Epithelial cell of proximal tubule (primary cell): ENCODE data around the gene AFF1. TPM values are rescaled to one million over a fixed set of nuclear protein-coding genes. Genes with fewer than 3 reads are reported as not detected.
A peak's percentile ranks its signal among the peaks of the same experiment; 100 is the strongest.

Experiments used
- DNase-seq: peaks from one replicate; pipeline ENCODE4 v3.0.0-alpha.2; 2011; ENCODE audit warnings: low read depth
- H3K4me3 ChIP-seq: 2 replicates; pipeline ENCODE4 v1.5.1; 2011; ENCODE audit warnings: low read depth, mild to moderate bottlenecking, low read length
- total RNA-seq: library from RNA; depleted of rRNA; stranded (reverse); fragments of >200 nt; gene quantifications from 2 replicates; pipeline ENCODE4 v1.2.3, GENCODE V29; 2015
- TF ChIP-seq, protein P1 (sequence below): conservative IDR thresholded peaks from 2 replicates; pipeline ENCODE4 v1.5.1; 2012; ENCODE audit warnings: low read depth, mild to moderate bottlenecking, low read length

AFF1 gene
- total RNA-seq, 1 donor from 2014 or later = 12.5 TPM

GRCh38 chr4:86910369-86910768, 24.4 kb upstream of the AFF1 start:
- TF ChIP-seq, protein P1, sequence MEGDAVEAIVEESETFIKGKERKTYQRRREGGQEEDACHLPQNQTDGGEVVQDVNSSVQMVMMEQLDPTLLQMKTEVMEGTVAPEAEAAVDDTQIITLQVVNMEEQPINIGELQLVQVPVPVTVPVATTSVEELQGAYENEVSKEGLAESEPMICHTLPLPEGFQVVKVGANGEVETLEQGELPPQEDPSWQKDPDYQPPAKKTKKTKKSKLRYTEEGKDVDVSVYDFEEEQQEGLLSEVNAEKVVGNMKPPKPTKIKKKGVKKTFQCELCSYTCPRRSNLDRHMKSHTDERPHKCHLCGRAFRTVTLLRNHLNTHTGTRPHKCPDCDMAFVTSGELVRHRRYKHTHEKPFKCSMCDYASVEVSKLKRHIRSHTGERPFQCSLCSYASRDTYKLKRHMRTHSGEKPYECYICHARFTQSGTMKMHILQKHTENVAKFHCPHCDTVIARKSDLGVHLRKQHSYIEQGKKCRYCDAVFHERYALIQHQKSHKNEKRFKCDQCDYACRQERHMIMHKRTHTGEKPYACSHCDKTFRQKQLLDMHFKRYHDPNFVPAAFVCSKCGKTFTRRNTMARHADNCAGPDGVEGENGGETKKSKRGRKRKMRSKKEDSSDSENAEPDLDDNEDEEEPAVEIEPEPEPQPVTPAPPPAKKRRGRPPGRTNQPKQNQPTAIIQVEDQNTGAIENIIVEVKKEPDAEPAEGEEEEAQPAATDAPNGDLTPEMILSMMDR = peak; percentile 8
- H3K4me3 ChIP-seq = no peak overlapping the region
- no peak for DNase-seq

GRCh38 chr4:86910820-86911684, 23.8 kb upstream of the AFF1 start:
- DNase-seq = no peak
- TF ChIP-seq, protein P1 = no peak
- H3K4me3 ChIP-seq = no peak overlapping the region

GRCh38 chr4:86916392-86916791, 18.4 kb upstream of the AFF1 start:
- DNase-seq = no peak
- TF ChIP-seq, protein P1 = no peak

DNA sequence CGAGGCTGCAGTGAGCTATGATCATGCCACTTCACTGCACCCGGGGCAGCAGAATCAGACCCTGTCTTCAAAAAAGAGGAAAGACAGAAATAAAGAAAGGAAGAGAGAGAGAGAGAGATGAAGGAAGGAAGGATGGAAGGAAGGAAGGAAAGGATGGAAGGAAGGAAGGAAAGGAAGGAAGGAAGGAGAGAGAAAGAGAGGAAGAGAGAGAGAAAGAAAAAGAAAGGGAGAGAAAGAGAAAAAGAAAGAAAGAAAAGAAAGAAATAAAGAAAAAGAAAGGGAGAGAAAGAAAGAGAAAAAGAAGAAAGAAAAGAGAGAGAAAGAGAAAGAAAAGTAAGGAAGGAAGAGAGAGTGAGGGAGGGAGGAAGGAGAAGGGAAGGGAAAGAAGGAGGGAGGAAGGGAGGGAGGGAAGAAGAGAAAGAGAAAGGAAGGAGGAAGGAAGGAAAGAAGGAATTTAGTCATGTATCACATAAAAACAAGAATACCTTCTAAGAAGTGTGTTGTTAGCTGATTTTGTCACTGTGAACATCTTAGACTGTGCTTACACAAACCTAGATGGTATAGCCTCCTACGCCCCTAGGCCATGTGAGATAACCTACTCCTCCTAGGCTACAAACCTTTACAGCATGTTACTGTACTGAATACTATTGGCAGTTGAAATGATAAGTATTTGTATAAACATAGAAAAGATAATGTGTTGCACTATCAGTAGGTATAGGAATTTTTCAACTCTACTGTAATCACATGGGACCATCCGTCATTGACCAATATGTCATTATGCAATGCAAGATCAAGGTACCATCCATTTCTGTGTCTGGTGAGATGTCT, 17.4 kb upstream of the AFF1 start:
- no peak overlapping the region for H3K4me3 ChIP-seq
- no peak for DNase-seq
- TF ChIP-seq, protein P1 = no peak

More at GRCh38 chr4:86916392-86916791, 18.4 kb upstream of the AFF1 start:
- H3K4me3 ChIP-seq = no peak overlapping the region

GRCh38 chr4:86918539-86919072, 16.2 kb upstream of the AFF1 start:
- TF ChIP-seq, protein P1 = no peak
- no peak for DNase-seq
- no peak overlapping the region for H3K4me3 ChIP-seq

- TF ChIP-seq, protein P1 = no peak
- no peak overlapping the region for H3K4me3 ChIP-seq
- no peak for DNase-seq
These were observed 15.1 kb upstream of the AFF1 start for GRCh38 chr4:86919561-86920223.
